HEK293 (cell line): ENCODE data around the gene NR2C2AP.

Source experiments
- CTCF ChIA-PET: fragments of 350-600 bp; formaldehyde crosslinking; extraction: SDS; loops from one replicate; lab custom pipeline; 2021; ENCODE audit warnings: antibody characterized with exemption; lab: Yijun Ruan, JAX
- POLR2A ChIA-PET: fragments of 300-600 bp; formaldehyde crosslinking; extraction: SDS; loops from one replicate; lab custom pipeline; 2020; ENCODE audit warnings: antibody characterized with exemption, inconsistent platforms; lab: Yijun Ruan, JAX
- H3K27ac ChIP-seq: fragments of 200-500 bp; sonication (Bioruptor generic); 2 replicates; pipeline ENCODE4 v1.5.1; 2014; ENCODE audit warnings: low read depth, low read length, control low read depth, inconsistent platforms; ENCODE audit errors: extremely low read depth
- H3K36me3 ChIP-seq, 2 experiments: fragments of 200-500 bp in 1 of 2; sonication (Bioruptor generic) in 1 of 2; 1 replicate in 1 of 2; 2 replicates in 1 of 2; pipeline ENCODE4 v1.5.1; 2014 to 2017; ENCODE audit warnings: inconsistent platforms in 2 of 2, low read length in 2 of 2; ENCODE audit not compliant: control insufficient read depth in 2 of 2, insufficient read depth in 1 of 2
- H3K4me1 ChIP-seq: fragments of 200-500 bp; sonication (Bioruptor generic); 2 replicates; pipeline ENCODE4 v1.5.1; 2014; ENCODE audit warnings: mild to moderate bottlenecking, low read length, inconsistent platforms; ENCODE audit not compliant: control insufficient read depth, insufficient read depth
- H3K4me3 ChIP-seq: 2 replicates; pipeline ENCODE4 v1.5.1; 2011; ENCODE audit warnings: low read depth, mild to moderate bottlenecking, control low read depth, low read length, moderate library complexity
- H3K9me3 ChIP-seq: fragments of 200-500 bp; sonication (Bioruptor generic); 2 replicates; pipeline ENCODE4 v1.5.1; 2014; ENCODE audit warnings: low read depth, low read length, inconsistent platforms; ENCODE audit not compliant: control insufficient read depth, insufficient read depth
- PRDM1 ChIP-seq: fragments of 450-650 bp; formaldehyde crosslinking; IDR thresholded peaks from 2 replicates; pipeline ENCODE4; 2016; ENCODE audit warnings: missing biosample characterization, missing genetic modification characterization
- SETDB1 ChIP-seq: IDR thresholded peaks from one replicate; pipeline ENCODE4 v1.6.1; 2017; ENCODE audit warnings: mild to moderate bottlenecking, low read length, moderate library complexity, mixed read lengths; ENCODE audit not compliant: insufficient read length
- ZFHX2 ChIP-seq: fragments of 450-650 bp; formaldehyde crosslinking; conservative IDR thresholded peaks from 2 replicates; pipeline ENCODE4 v1.5.1; 2016; ENCODE audit warnings: missing biosample characterization, missing genetic modification characterization
- ZNF221 ChIP-seq: fragments of 450-650 bp; formaldehyde crosslinking; IDR thresholded peaks from 2 replicates; pipeline ENCODE4 v1.5.1; 2017; ENCODE audit warnings: missing biosample characterization, missing genetic modification characterization, borderline replicate concordance
- ZNF239 ChIP-seq: fragments of 450-650 bp; formaldehyde crosslinking; IDR thresholded peaks from 2 replicates; pipeline ENCODE4 v1.5.1; 2016; ENCODE audit warnings: missing biosample characterization, missing genetic modification characterization
- ZNF350 ChIP-seq: fragments of 450-650 bp; formaldehyde crosslinking; IDR thresholded peaks from 2 replicates; pipeline ENCODE4 v1.5.0; 2017; ENCODE audit warnings: missing biosample characterization, mild to moderate bottlenecking, missing genetic modification characterization
- ZNF518A ChIP-seq: fragments of 450-650 bp; formaldehyde crosslinking; conservative IDR thresholded peaks from 2 replicates; pipeline ENCODE4 v1.5.1; 2016; ENCODE audit warnings: low read depth, missing biosample characterization, missing genetic modification characterization
- ZNF624 ChIP-seq: fragments of 450-650 bp; formaldehyde crosslinking; IDR thresholded peaks from 2 replicates; pipeline ENCODE4 v1.5.1; 2017; ENCODE audit warnings: missing biosample characterization, missing genetic modification characterization
- ZNF692 ChIP-seq: fragments of 450-650 bp; formaldehyde crosslinking; IDR thresholded peaks from 2 replicates; pipeline ENCODE4 v1.5.1; 2016; ENCODE audit warnings: missing biosample characterization, missing genetic modification characterization
- ZNF785 ChIP-seq: fragments of 450-650 bp; formaldehyde crosslinking; IDR thresholded peaks from 2 replicates; pipeline ENCODE4 v1.5.1; 2016; ENCODE audit warnings: missing biosample characterization, missing genetic modification characterization
- ZSCAN30 ChIP-seq: fragments of 450-650 bp; IDR thresholded peaks from 2 replicates; pipeline ENCODE4 v1.5.1; 2018; ENCODE audit warnings: missing biosample characterization, mild to moderate bottlenecking, missing genetic modification characterization, moderate library complexity
- ZSCAN4 ChIP-seq: fragments of 450-650 bp; formaldehyde crosslinking; IDR thresholded peaks from 2 replicates; pipeline ENCODE4 v1.5.1; 2017; ENCODE audit warnings: missing biosample characterization, missing genetic modification characterization

NR2C2AP gene

GRCh38 chr19:19234220-19234816 lies 31.1 kb upstream of the NR2C2AP start:
- no peaks in the 10 kb centered on the region for H3K9me3 ChIP-seq
- no peaks in the 10 kb centered on the region for H3K4me1 ChIP-seq
- H3K36me3 ChIP-seq = no peaks in the 10 kb centered on the region
- TF ChIP-seq SETDB1 (peak; percentile 74), ZNF350 (tag by site-specific recombination) (no peak)
- no peak overlapping the region for H3K4me3 ChIP-seq
- H3K27ac ChIP-seq = no peak overlapping the region
- POLR2A ChIA-PET = no interaction called here
- CTCF ChIA-PET = interaction anchor here (0.6 to 2.0 kb wide), 3 partner anchors 9 to 60 kb away, joined by 3 to 16 read pairs (median 6); no protein-coding TSS in a partner anchor

GRCh38 chr19:19232261-19232721 lies 29.1 kb upstream of the NR2C2AP start:
- no peak for TF ChIP-seq ZNF239 (tag by site-specific recombination)
- TF ChIP-seq ZNF785 (tag by site-specific recombination) = no peak
- TF ChIP-seq ZSCAN30 (tag by site-specific recombination) = no peak
- TF ChIP-seq ZNF221 (tag by site-specific recombination) = no peak
- TF ChIP-seq ZSCAN4 (tag by site-specific recombination) = no peak
- TF ChIP-seq ZNF518A (tag by site-specific recombination) = no peak
- no peak for TF ChIP-seq ZFHX2 (tag by site-specific recombination)
- TF ChIP-seq PRDM1 = no peak
- TF ChIP-seq, all 188 proteins: peak for 0
- H3K4me1 ChIP-seq = no peaks in the 10 kb centered on the region
- CTCF ChIA-PET = no interaction called here
- POLR2A ChIA-PET = no interaction called here
- no peaks in the 10 kb centered on the region for H3K36me3 ChIP-seq
- no peak overlapping the region for H3K4me3 ChIP-seq
- no peak overlapping the region for H3K27ac ChIP-seq
- H3K9me3 ChIP-seq = no peaks in the 10 kb centered on the region

GRCh38 chr19:19230999-19231398 lies 27.8 kb upstream of the NR2C2AP start:
- Histone ChIP-seq H3K9me3 (no peaks in the 10 kb centered on the region), H3K27ac (no peak overlapping the region), H3K4me1 (no peaks in the 10 kb centered on the region), H3K4me3 (no peak overlapping the region), H3K36me3 (no peaks in the 10 kb centered on the region)
- ChIA-PET POLR2A (interaction anchor here (1.1 kb wide), 1 partner anchor 28 kb away, joined by 4 read pairs; the partner anchor contains the start of gene NR2C2AP), CTCF (no interaction called here)
- TF ChIP-seq ZNF624 (tag by site-specific recombination) (no peak), ZNF692 (0 out of 2 replicates have a peak, but pooled peaks have one; percentile 0)
